ENCODE measurements around the gene VPS37D.
"Not testable (repeated sequence)": the region's sequence is repeated elsewhere in the genome, so short reads cannot be mapped to it uniquely, and the experiment has no call there.

Gene VPS37D

DNA sequence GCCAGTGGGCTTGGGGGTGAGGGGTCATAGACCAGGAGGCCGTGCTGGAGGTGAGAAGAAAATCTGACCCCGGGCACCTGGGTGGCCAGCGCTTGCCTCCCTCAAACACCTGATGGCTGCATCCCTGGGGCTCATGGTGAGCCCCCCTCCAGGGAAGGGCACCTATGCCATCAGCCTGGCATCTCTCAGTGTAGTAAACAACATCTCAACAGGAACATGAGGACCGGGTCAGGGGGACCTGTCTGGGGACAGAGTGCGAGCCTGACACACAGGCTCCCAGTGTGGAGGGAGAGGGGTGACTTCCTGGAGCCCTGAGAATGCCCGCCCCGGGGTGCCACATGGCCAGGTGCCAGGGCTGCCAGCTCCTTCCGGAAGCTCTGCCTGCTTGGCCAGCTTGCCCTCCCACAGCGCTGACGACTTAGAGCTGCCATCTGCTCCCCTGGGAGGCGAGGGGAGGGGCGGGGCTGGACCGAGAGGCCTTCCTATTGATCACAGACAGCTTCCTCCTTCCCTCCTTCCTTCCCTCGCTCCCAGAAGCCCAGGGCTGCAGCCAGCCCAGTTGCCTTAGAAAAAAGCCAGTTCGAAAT lies 39.5 kb downstream of the VPS37D start:
- DNase-seq = peak; percentile 96

DNA sequence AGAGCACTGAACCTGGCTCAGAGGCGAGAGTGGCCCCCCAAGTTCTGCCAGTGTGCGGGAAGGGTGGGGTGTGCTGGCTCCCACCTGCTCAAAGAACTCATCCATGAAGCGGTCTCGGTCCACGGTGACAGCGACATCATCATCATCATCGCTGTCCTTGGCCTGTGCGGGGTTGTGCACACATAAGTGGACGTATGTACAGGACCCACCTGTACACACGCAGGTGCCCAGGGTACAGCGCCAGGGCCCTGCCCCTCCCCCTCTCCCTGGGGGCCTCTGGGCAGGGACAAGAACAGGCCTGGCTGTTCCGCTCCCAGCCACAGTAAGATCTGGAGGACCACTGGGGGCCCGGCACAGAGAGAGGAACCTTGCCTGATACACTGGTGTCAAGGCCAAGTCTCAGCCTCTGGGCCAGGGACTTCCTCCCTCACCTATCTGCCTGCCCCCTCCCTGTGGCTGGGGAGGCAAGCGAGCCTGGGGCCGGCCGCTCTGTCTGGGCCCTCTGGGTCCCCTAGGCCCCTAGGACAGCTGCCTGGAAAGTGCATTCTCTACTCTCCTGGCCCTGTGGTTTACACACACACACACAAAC lies 41.4 kb downstream of the VPS37D start:
- DNase-seq = no peak

DNA sequence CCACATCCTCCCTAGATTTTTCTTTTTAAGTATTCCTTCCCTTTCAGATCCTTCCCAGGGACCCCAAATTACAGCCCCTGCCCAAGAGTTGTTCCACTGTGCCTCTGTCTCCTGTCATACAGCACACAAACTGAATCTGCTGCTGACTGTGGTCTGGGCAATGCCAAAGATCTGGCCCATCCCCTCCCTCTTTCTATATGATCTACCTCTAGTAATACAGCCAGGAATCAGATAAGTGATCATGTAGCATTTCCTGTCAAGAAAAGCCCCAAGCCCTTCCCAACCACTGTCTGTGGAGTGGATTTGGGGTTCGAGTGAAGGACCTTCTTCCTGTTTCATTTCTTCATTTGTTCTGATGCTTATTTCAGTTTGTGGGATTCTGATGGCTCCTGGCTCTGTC lies 45.1 kb downstream of the VPS37D start:
- no peak for DNase-seq

DNA sequence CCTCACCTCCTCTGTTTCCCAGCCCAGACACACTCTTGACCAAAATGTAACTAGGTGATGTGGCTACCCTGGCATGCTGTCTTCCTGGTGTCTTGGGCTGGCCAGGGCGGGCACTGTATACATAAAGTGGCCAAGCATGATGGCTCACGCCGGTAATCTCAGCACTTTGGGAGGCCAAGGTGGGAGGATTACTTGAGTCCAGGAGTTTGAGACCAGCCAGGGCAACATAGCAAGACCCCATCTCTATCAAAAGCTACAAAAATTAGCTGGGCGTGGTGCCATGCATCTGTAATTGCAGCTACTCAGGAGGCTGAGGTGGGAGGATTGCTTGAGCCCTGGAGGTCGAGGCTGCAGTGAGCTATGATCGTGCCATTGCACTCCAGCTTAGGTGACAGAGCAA lies 45.7 kb downstream of the VPS37D start:
- DNase-seq = not testable (repeated sequence)

DNA sequence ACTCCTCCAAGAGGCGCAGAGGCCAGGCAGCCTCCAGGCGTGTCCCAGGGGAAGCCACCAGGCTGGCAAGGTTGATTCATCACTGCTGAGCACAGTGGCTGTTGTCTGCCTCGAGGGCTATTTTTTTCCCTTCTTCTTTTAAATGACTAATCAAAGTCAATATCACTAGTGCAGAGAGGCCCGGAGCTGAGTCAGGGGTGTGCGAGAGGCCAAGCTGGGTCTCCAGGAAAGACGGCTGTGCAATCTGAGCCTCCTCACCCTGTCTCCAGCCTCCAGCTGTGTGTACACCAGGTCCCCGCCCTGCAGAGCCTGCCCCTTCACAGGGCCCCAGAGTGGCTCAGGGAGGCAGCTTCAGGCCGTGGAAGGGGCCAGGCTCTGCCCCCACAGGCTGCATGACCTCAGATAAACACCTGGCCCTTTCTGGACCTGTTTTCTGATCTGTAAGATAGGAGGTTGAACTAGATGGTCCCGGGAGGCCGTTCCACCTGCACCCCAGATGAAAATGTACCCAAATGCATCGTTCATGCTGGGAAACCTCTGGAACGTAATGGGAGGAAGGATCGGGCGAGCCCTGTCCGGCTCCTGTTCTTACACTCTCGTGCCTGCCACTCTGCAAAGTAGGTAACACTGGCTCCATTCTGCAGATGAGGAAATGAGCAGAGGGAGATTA lies 48.2 kb downstream of the VPS37D start:
- peak; percentile 51 for DNase-seq

DNA sequence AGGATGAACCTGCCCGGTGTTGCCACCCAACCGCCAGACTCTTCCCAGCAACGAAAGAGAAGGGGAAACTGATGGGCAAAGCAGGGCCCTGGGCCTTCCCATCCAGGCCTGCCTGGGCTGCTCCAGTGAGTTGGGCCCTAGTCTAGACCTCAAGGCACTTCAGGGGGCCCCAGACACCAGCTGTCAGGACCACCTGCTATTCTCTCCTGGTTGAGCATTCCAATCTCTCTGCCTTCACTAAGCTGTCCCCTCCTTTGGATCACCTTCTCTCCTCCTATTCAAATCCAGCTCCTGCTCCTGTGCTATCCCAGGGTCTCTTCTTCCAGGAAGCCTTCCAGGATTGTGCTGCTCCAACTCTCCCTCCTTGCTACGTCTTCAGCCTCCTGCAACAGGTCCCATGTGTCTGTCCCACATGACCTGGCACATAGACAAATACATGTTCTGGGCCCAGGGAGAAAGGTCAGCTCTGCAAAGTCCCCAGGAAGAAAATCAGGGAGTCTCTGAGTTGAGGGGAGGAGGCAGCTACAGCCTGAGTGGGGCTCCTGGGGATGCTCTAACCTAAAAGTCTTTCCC lies 48.8 kb downstream of the VPS37D start:
- no peak for DNase-seq

DNA sequence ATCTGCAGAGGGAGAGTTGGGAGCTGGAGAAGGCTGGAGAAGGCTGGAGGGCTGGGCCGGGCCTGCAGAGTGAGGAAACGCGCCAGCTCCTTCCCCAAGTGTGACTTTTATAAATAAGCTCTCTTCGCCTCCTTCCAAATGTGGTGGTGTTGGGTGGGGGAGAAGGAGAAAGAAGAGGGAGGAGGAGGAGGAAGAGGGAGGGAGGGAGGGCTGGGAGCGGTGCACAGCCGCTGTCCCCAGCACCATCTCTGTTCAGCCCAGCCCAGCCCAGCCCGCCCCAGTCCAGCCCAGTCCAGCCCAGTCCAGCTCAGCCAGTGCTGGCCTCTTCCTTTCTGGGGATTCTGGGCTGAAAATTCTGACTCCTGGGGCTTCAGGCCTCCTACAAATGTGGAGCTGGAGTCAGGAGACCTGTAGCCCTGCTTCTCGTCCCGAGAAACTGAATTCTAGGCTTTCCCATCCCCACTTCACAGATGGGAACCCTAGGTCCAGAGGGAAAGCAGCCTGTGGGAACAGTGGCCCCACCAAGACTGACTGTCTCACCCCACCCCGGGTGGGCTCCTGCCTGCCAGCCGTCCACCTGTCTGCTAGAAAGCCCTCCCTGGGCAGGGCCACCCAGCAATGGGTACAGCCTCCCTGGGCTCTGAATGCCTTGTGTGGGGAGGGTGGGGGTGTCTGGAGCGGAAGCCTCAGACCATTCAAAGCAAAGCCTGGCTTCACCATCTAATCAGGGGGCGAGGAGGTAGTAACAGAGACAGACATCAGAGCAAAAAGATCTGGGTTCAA lies 49.6 kb downstream of the VPS37D start:
- no peak for DNase-seq

DNA sequence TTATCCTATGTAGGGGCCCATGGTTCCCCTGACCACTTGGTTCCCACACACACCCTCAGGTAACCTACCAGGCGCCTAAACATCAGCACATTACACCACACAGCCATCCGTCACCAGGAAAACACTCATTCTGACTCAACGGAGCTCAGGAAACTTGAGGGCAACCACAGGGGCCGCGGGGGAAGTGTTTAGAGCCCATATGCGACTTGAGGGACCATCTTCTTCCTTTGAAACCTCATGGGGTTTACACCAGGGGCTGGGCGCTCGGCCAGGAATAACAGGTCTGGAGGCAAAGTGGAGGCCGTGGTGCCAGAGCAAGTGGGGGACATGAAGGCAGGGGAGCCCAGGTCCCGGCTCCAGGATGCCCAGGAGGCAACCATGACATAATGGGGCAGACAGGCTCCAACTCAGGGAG lies 50.4 kb downstream of the VPS37D start:
- DNase-seq = no peak

DNA sequence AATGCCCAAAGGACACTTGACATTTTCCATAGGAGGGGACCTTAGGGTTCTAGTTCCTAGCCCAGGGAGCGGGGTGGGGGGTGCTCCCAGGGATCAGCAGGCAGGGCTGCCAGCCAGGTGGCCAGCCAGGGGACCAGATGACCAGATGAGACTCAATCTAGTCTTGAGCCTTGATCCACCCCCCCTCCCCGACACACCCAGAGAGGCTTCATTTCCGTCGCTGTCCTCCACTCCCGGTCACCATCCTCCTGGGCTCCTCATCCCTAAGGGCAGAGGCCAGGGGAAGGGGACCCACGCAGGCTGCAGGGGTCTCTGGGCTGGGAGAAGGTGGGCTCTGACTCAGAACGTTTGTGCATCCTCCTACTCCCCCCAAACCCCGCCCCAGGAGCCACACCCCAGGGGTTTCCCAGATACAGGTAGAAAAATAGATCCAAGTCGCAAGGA lies 50.8 kb downstream of the VPS37D start:
- no peak for DNase-seq

DNA sequence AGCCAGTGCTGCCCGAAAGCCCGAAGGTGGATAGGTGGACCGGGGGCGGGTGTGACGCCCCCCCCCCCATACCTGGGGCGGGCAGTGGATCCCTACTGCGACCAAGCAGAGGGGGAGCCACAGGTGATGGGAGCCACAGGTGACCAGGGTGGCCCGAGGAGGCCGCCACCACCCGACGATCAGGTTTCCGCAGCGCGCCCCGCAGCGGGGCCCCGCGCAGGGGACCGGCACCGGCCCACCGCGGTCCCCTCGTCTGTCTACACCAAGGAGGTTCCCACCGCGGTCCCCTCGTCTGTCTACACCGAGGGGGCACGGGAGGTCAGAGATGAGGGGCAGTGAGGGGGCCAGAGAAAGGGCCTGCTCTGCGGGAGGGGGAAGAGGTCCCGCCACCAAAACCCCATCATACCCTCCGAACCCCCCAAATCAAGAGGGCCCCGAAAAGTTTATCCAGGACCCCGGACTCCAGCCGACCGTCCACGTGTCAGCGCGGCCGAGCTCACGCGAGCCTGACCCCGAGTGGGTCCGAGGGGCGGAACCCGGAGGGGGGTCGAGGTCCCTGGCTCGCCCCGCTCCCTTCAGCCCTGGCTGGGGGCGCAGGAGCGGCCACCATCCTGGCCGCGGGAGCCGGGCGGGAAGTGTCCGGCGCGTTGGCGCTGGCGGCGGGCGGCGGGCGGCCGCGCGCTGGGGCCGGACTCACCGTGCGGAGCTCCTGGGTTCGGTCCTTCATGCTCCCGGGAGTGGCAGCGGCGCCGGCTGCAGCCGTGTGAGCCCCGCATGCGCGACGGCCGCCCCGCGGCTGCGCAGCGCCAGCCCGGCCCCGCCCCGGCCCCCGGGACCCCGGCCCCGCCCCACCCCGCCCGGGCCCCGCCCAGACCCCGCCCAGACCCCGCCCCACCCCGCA lies 51.5 kb downstream of the VPS37D start, which contains the start of gene STX1A:
Gene STX1A (minus strand): TSS at position 765 of the 901 bp plus-strand sequence. CDS start 38 bp downstream, at position 727.
- DNase-seq = peak; percentile 71

DNA sequence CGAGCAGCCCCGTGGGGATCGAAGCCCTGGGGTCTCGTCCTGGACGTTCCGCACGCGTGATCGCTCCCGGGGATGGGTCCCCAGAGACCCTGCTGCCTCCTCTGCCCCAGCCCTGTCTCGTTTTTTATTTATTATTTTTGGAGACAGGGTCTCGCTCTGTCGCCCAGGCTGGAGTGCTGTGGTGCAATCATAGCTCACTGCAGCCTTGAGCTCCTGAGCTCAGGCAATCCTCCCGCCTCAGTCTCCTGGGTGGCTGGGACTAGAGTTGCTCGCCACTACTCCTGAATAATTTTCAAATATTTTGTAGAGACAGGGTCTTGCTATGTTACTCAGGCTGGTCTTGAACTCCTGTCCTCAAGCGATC lies 52.2 kb downstream of the VPS37D start:
- no peak for DNase-seq

DNA sequence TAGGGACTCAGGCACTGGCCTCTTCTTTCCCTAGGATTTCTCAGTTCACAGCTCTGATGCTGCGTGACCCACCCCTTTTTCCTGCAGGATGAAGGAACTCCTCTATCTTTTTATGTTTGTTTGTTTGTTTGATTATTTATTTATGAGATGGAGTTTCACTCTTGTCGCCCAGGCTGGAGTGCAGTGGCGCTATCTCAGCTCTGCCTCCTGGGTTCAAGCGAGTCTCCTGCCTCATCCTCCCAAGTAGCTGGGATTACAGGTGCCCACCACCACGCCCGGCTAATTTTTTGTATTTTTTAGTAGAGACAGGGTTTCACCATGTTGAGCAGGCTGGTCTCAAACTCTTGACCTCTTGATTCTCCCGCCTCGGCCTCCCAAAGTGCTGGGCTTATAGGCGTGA lies 52.8 kb downstream of the VPS37D start:
- DNase-seq = not testable (repeated sequence)

DNA sequence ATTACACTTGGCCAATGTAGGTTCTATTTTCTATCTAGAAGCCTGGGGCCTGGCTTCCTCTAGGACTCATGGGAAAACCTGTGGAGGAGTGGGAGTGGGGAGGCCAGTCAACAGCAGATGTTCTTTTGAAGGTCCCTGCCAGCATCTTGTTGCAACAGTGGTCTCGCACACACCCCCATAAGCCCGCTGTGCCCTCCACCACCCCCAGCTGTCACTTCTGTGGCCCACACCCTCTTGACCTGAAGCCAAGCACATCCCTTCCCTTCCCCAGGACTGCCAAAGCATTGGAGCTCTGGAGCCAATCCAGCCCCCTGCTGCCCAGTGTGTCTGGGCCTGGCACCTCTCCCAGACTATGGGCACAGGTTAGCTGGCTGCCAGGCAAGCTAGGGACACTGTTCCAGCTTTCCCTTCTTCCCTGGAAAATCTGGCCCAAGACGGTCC lies 53.8 kb downstream of the VPS37D start:
- DNase-seq = peak; percentile 95

Measured in COR-L47 (cell line).